ENCODE data around the gene DNAJB8. TPM values are rescaled to one million over a fixed set of nuclear protein-coding genes. Genes with fewer than 3 reads are reported as not detected.

DNAJB8 gene
- total RNA-seq, 1 experiment from 2014 or later = not detected

DNA sequence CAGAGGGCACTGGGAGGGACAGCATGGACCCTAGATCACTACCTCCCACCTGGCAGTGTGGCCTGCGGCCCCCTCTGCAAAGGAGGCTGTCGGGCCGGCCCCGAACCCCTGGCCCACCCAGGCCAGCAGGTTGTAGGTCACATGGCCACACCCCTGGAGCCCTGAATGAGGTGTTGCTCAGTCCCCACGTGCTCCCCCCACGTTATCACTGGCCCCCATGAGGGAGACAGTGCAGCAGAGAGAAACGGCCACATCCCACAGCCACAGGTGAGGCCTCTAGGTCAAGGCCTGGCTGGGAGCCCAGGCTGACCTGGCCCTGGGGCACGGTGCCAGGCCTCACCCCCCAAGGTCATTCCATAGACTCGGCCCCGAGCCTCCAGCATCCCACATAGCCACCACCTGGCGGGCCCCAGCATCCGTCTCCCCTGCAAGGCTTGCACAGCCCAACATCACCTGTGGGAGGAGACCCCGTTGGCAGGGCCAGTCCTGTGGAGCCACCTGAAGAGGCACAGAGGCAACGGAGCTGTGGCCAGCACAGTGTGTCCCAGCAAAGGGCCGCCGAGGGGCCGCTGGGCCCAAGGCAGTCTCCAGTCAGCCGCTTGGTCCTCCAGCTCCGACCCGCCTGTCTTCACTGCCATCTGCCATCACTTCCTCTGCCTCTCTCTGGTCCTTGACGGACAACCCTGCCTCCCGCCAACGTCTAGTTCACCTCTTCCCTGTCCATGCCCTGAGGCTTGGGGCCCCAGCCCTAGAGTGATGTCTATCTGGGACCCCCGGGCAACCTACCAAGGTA lies 53.1 kb downstream of the DNAJB8 start:
- H3K27me3 ChIP-seq (replicated peaks; ENCODE audit: control insufficient read depth, insufficient read depth, low read length) = no peaks in the 10 kb centered on the region
- no peaks in the 10 kb centered on the region for H3K36me3 ChIP-seq (ENCODE audit: control insufficient read depth, insufficient read depth, low read length)
- H3K4me1 Mint-ChIP-seq (ENCODE audit: low read depth, unreplicated experiment) = peaks cover 14% of the 10 kb centered on the region
- TF ChIP-seq, protein P1, sequence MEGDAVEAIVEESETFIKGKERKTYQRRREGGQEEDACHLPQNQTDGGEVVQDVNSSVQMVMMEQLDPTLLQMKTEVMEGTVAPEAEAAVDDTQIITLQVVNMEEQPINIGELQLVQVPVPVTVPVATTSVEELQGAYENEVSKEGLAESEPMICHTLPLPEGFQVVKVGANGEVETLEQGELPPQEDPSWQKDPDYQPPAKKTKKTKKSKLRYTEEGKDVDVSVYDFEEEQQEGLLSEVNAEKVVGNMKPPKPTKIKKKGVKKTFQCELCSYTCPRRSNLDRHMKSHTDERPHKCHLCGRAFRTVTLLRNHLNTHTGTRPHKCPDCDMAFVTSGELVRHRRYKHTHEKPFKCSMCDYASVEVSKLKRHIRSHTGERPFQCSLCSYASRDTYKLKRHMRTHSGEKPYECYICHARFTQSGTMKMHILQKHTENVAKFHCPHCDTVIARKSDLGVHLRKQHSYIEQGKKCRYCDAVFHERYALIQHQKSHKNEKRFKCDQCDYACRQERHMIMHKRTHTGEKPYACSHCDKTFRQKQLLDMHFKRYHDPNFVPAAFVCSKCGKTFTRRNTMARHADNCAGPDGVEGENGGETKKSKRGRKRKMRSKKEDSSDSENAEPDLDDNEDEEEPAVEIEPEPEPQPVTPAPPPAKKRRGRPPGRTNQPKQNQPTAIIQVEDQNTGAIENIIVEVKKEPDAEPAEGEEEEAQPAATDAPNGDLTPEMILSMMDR (IDR thresholded peaks at IDR 0.05; ENCODE audit: insufficient read depth in 1 of 2, low read depth in 1 of 2, low read length in 1 of 2, severe bottlenecking in 1 of 2, unreplicated experiment in 1 of 2) = no peak
- no peak overlapping the region for H3K4me3 ChIP-seq (ENCODE audit: low read depth, low read length)
- H3K27ac Mint-ChIP-seq (ENCODE audit: unreplicated experiment) = no peak overlapping the region
- DNase-seq = no peak
- H3K4me3 Mint-ChIP-seq (ENCODE audit: unreplicated experiment) = no peak overlapping the region
- no peaks in the 10 kb centered on the region for H3K27me3 Mint-ChIP-seq (ENCODE audit: insufficient read depth, unreplicated experiment)
- CTCF ChIA-PET = no interaction called here
- POLR2A ChIA-PET = no interaction called here
- intact Hi-C loops (cut with micrococcal nuclease; ENCODE audit: unreplicated experiment) = no loop called here
- BruUV-seq (replicated peaks) = no TSS peak
- H3K9me3 Mint-ChIP-seq (ENCODE audit: unreplicated experiment) = no peaks in the 10 kb centered on the region
- peaks cover 20% of the 10 kb centered on the region for H3K4me1 ChIP-seq
- H3K9me3 ChIP-seq = no peaks in the 10 kb centered on the region
- H3K36me3 Mint-ChIP-seq (ENCODE audit: insufficient read depth, unreplicated experiment) = peaks cover 4% of the 10 kb centered on the region

DNA sequence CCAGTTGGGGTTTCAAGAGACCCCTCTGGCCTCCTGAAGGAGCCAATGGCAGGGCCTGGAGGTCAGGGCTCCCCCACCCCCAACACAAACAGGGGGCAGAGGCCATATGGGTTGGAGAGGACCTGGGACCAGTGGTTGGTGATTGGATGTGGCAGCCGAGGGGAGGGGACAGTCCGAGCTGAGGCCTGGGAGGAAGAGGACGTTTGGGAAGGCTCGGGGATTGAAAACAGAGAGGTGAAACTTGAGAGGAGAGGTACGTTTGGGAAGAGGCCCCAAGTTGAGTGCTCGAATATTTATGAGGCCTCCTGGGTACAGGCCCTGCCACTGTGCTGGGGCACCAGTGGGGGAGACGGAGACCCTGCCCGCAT lies 53.7 kb downstream of the DNAJB8 start:
- Histone ChIP-seq H3K4me1 (peaks cover 20% of the 10 kb centered on the region), H3K9me3 (no peaks in the 10 kb centered on the region), H3K4me3 (ENCODE audit: low read depth, low read length) (no peak overlapping the region), H3K36me3 (ENCODE audit: control insufficient read depth, insufficient read depth, low read length) (no peaks in the 10 kb centered on the region), H3K27me3 (replicated peaks; ENCODE audit: control insufficient read depth, insufficient read depth, low read length) (no peaks in the 10 kb centered on the region)
- TF ChIP-seq, protein P1 (IDR thresholded peaks at IDR 0.05; ENCODE audit: insufficient read depth in 1 of 2, low read depth in 1 of 2, low read length in 1 of 2, severe bottlenecking in 1 of 2, unreplicated experiment in 1 of 2) = no peak
- ChIA-PET POLR2A (no interaction called here), CTCF (no interaction called here)
- intact Hi-C loops (cut with micrococcal nuclease; ENCODE audit: unreplicated experiment) = no loop called here
- H3K4me3 Mint-ChIP-seq (ENCODE audit: unreplicated experiment) = no peak overlapping the region
- no TSS peak for BruUV-seq (replicated peaks)
- H3K36me3 Mint-ChIP-seq (ENCODE audit: insufficient read depth, unreplicated experiment) = peaks cover 4% of the 10 kb centered on the region
- no peaks in the 10 kb centered on the region for H3K9me3 Mint-ChIP-seq (ENCODE audit: unreplicated experiment)
- no peaks in the 10 kb centered on the region for H3K27me3 Mint-ChIP-seq (ENCODE audit: insufficient read depth, unreplicated experiment)
- H3K4me1 Mint-ChIP-seq (ENCODE audit: low read depth, unreplicated experiment) = peaks cover 14% of the 10 kb centered on the region
- DNase-seq = no peak
- no peak overlapping the region for H3K27ac Mint-ChIP-seq (ENCODE audit: unreplicated experiment)

Other genes starting within 250 kb of the DNAJB8 start
- gene GATA2, start 26.3 kb upstream of the DNAJB8 start, total RNA-seq (2022) = 12.5 and 13.3 TPM in 2 replicates
- gene RPN1, start 183.9 kb upstream of the DNAJB8 start, total RNA-seq (2022) = 282 and 291 TPM in 2 replicates

Data from Caco-2 (cell line).